ENCODE results near the gene CYP3A7.
"Not testable (repeated sequence)": the region's sequence is repeated elsewhere in the genome, so short reads cannot be mapped to it uniquely, and the experiment has no call there.

The CYP3A7 gene

GRCh38 chr7:99734987-99735386 lies at the start of gene CYP3A7:
TSS of gene CYP3A7 (minus strand) at chr7:99735196. CDS start at chr7:99735093, 103 bp downstream.
- DNase-seq (ENCODE audit: low spot score) = no peak

- DNase-seq (ENCODE audit: low spot score) = no peak
Observed at GRCh38 chr7:99784007-99784406, 49.0 kb upstream of the CYP3A7 start, which contains the start of gene CYP3A4. TSS of gene CYP3A4 (minus strand) at chr7:99784184. CDS start at chr7:99784081, 103 bp downstream.

GRCh38 chr7:99782012-99782953 lies 47.3 kb upstream of the CYP3A7 start:
- DNase-seq (ENCODE audit: low spot score) = no peak

GRCh38 chr7:99780588-99780987 lies 45.6 kb upstream of the CYP3A7 start:
- DNase-seq (ENCODE audit: low spot score) = no peak

GRCh38 chr7:99779949-99780348 lies 45.0 kb upstream of the CYP3A7 start:
- DNase-seq (ENCODE audit: low spot score) = no peak

- no peak for DNase-seq (ENCODE audit: low spot score)
Observed at GRCh38 chr7:99778880-99779279, 43.9 kb upstream of the CYP3A7 start.

GRCh38 chr7:99773395-99773794 lies 38.4 kb upstream of the CYP3A7 start:
- DNase-seq (ENCODE audit: low spot score) = not testable (repeated sequence)

GRCh38 chr7:99772565-99772964 lies 37.6 kb upstream of the CYP3A7 start:
- DNase-seq (ENCODE audit: low spot score) = no peak

GRCh38 chr7:99769494-99769893 lies 34.5 kb upstream of the CYP3A7 start:
- DNase-seq (ENCODE audit: low spot score) = not testable (repeated sequence)

GRCh38 chr7:99768471-99768870 lies 33.5 kb upstream of the CYP3A7 start:
- DNase-seq (ENCODE audit: low spot score) = no peak

- DNase-seq (ENCODE audit: low spot score) = no peak
Observed at GRCh38 chr7:99767662-99768061, 32.7 kb upstream of the CYP3A7 start.

GRCh38 chr7:99766484-99767099 lies 31.6 kb upstream of the CYP3A7 start:
- no peak for DNase-seq (ENCODE audit: low spot score)

GRCh38 chr7:99764478-99764877 lies 29.5 kb upstream of the CYP3A7 start:
- DNase-seq (ENCODE audit: low spot score) = no peak

- peak; percentile 67 for DNase-seq (ENCODE audit: low spot score)
Observed at GRCh38 chr7:99762680-99763327, 27.8 kb upstream of the CYP3A7 start.

GRCh38 chr7:99755085-99755484 lies 20.1 kb upstream of the CYP3A7 start:
- DNase-seq (ENCODE audit: low spot score) = no peak

- no peak for DNase-seq (ENCODE audit: low spot score)
Observed at GRCh38 chr7:99752356-99752755, 17.4 kb upstream of the CYP3A7 start.

- DNase-seq (ENCODE audit: low spot score) = not testable (repeated sequence)
Observed at GRCh38 chr7:99751322-99752052, 16.5 kb upstream of the CYP3A7 start.

GRCh38 chr7:99748846-99749579 lies 14.0 kb upstream of the CYP3A7 start:
- no peak for DNase-seq (ENCODE audit: low spot score)

GRCh38 chr7:99746915-99747314 lies 11.9 kb upstream of the CYP3A7 start:
- DNase-seq (ENCODE audit: low spot score) = not testable (repeated sequence)

GRCh38 chr7:99745395-99745794 lies 10.4 kb upstream of the CYP3A7 start:
- DNase-seq (ENCODE audit: low spot score) = not testable (repeated sequence)

GRCh38 chr7:99742737-99743394 lies 7.9 kb upstream of the CYP3A7 start:
- DNase-seq (ENCODE audit: low spot score) = no peak
